ENCODE results near the gene ENO1.

GRCh38 chr1:8863138-8863537 is 15.3 kb downstream of the ENO1 start:
- TF ChIP-seq CTCF (IDR thresholded peaks at IDR 0.05) (no peak), POLR2A (IDR thresholded peaks at IDR 0.05) (no peak)
